ENCODE data around the gene SEC16B.

The SEC16B gene

GRCh38 chr1:177983482-177984135 is 13.8 kb upstream of the SEC16B start:
- Histone ChIP-seq H4K20me1 (ENCODE audit: low read depth, low read length) (no peaks in the 10 kb centered on the region), H3K9me2 (replicated peaks; ENCODE audit: insufficient read depth, low read length) (no peaks in the 10 kb centered on the region), H3K4me3 (ENCODE audit: insufficient read depth, low read length, poor library complexity, severe bottlenecking) (no peak overlapping the region), H3K36me3 (ENCODE audit: low read length) (no peaks in the 10 kb centered on the region), H3K9ac (ENCODE audit: low read length) (no peak overlapping the region), H3F3A (ENCODE audit: insufficient read depth) (no peaks in the 10 kb centered on the region), H3K4me2 (ENCODE audit: low read depth, low read length, poor library complexity, severe bottlenecking) (no peak overlapping the region), H2AFZ (ENCODE audit: low read depth, low read length, severe bottlenecking) (no peak overlapping the region), H3K79me2 (ENCODE audit: insufficient read depth, low read length) (no peaks in the 10 kb centered on the region), H3K27ac (ENCODE audit: low read depth, low read length) (no peak overlapping the region), H3K9me3 (ENCODE audit: insufficient read depth, low read length) (no peaks in the 10 kb centered on the region), H3K27me3 (ENCODE audit: low read length) (no peaks in the 10 kb centered on the region)
- TF ChIP-seq, protein P1, sequence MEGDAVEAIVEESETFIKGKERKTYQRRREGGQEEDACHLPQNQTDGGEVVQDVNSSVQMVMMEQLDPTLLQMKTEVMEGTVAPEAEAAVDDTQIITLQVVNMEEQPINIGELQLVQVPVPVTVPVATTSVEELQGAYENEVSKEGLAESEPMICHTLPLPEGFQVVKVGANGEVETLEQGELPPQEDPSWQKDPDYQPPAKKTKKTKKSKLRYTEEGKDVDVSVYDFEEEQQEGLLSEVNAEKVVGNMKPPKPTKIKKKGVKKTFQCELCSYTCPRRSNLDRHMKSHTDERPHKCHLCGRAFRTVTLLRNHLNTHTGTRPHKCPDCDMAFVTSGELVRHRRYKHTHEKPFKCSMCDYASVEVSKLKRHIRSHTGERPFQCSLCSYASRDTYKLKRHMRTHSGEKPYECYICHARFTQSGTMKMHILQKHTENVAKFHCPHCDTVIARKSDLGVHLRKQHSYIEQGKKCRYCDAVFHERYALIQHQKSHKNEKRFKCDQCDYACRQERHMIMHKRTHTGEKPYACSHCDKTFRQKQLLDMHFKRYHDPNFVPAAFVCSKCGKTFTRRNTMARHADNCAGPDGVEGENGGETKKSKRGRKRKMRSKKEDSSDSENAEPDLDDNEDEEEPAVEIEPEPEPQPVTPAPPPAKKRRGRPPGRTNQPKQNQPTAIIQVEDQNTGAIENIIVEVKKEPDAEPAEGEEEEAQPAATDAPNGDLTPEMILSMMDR (IDR thresholded peaks at IDR 0.05; ENCODE audit: insufficient read depth, low read length, poor library complexity, severe bottlenecking), result no peak
- TF ChIP-seq EZH2phosphoT487 (conservative IDR thresholded peaks at IDR 0.05; ENCODE audit: low read length), result no peak

DNA sequence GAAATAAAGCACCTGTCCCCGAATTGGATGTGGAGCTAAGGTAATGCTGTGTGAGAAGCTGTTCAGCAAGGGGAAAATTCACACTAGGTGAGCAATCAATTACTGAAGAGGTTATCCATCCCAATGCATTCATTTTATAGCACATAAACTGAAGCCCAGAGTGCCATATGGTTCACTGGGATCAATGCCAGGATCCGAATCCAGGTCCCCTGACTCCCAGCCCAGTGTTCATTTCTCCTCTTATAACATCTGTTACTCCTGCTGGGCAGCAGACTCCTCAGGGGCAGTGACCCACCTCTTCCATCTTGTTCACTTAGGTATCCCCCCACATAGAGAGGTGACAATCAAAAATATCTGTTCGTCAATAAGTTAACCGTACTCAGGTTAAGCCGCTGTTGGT is 13.2 kb upstream of the SEC16B start:
- no peaks in the 10 kb centered on the region for H3K36me3 ChIP-seq (ENCODE audit: low read length)
- TF ChIP-seq EZH2phosphoT487 (conservative IDR thresholded peaks at IDR 0.05; ENCODE audit: low read length), result no peak
- TF ChIP-seq, protein P1 (IDR thresholded peaks at IDR 0.05; ENCODE audit: insufficient read depth, low read length, poor library complexity, severe bottlenecking), result no peak
- no peak overlapping the region for H3K27ac ChIP-seq (ENCODE audit: low read depth, low read length)
- H2AFZ ChIP-seq (ENCODE audit: low read depth, low read length, severe bottlenecking), result no peak overlapping the region
- no peaks in the 10 kb centered on the region for H3K9me3 ChIP-seq (ENCODE audit: insufficient read depth, low read length)
- H3K4me3 ChIP-seq (ENCODE audit: insufficient read depth, low read length, poor library complexity, severe bottlenecking), result no peak overlapping the region
- H3F3A ChIP-seq (ENCODE audit: insufficient read depth), result no peaks in the 10 kb centered on the region
- H3K79me2 ChIP-seq (ENCODE audit: insufficient read depth, low read length), result no peaks in the 10 kb centered on the region
- H3K9ac ChIP-seq (ENCODE audit: low read length), result no peak overlapping the region
- no peak overlapping the region for H3K4me2 ChIP-seq (ENCODE audit: low read depth, low read length, poor library complexity, severe bottlenecking)
- no peaks in the 10 kb centered on the region for H3K9me2 ChIP-seq (replicated peaks; ENCODE audit: insufficient read depth, low read length)
- H4K20me1 ChIP-seq (ENCODE audit: low read depth, low read length), result no peaks in the 10 kb centered on the region
- no peaks in the 10 kb centered on the region for H3K27me3 ChIP-seq (ENCODE audit: low read length)

DNA sequence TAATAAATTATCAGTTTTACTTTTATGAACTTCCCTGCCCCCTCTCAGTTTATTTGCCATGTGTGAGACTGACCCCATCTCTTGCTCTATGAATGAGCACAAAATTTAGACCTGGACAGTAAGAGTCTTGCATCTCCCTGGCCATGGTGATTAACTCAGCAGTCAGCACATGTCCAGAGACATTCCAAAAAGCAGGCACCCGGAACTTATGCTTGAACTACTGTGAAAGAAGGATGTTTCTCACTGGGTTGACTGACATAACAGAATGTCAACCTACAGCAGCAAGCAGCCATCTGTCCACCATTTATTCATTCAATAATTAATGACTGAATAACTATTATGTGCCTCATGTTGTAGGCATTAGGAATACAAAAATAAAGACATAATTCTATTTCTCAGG is 11.3 kb upstream of the SEC16B start:
- Histone ChIP-seq H3K79me2 (ENCODE audit: insufficient read depth, low read length) (no peaks in the 10 kb centered on the region), H2AFZ (ENCODE audit: low read depth, low read length, severe bottlenecking) (no peak overlapping the region), H3K9me3 (ENCODE audit: insufficient read depth, low read length) (no peaks in the 10 kb centered on the region), H3K9ac (ENCODE audit: low read length) (no peak overlapping the region), H3K27ac (ENCODE audit: low read depth, low read length) (no peak overlapping the region), H3K9me2 (replicated peaks; ENCODE audit: insufficient read depth, low read length) (no peaks in the 10 kb centered on the region), H3K27me3 (ENCODE audit: low read length) (no peaks in the 10 kb centered on the region), H4K20me1 (ENCODE audit: low read depth, low read length) (no peaks in the 10 kb centered on the region), H3K4me3 (ENCODE audit: insufficient read depth, low read length, poor library complexity, severe bottlenecking) (no peak overlapping the region), H3K4me2 (ENCODE audit: low read depth, low read length, poor library complexity, severe bottlenecking) (no peak overlapping the region), H3F3A (ENCODE audit: insufficient read depth) (no peaks in the 10 kb centered on the region), H3K36me3 (ENCODE audit: low read length) (no peaks in the 10 kb centered on the region)
- no peak for TF ChIP-seq EZH2phosphoT487 (conservative IDR thresholded peaks at IDR 0.05; ENCODE audit: low read length)
- TF ChIP-seq, protein P1 (IDR thresholded peaks at IDR 0.05; ENCODE audit: insufficient read depth, low read length, poor library complexity, severe bottlenecking), result no peak

All from SU-DHL-6 (cell line).